HG02798 (cell line): ENCODE results near the gene GSE1.
A peak's percentile ranks its signal among the peaks of the same experiment; 100 is the strongest.

Experiments
- ATAC-seq: cut with Tn5 transposase; IDR thresholded peaks from one replicate; pipeline ENCODE4 v1.9.1; 2021; ENCODE audit warnings: mild to moderate bottlenecking; ENCODE audit not compliant: unreplicated experiment, poor library complexity

The GSE1 gene

DNA sequence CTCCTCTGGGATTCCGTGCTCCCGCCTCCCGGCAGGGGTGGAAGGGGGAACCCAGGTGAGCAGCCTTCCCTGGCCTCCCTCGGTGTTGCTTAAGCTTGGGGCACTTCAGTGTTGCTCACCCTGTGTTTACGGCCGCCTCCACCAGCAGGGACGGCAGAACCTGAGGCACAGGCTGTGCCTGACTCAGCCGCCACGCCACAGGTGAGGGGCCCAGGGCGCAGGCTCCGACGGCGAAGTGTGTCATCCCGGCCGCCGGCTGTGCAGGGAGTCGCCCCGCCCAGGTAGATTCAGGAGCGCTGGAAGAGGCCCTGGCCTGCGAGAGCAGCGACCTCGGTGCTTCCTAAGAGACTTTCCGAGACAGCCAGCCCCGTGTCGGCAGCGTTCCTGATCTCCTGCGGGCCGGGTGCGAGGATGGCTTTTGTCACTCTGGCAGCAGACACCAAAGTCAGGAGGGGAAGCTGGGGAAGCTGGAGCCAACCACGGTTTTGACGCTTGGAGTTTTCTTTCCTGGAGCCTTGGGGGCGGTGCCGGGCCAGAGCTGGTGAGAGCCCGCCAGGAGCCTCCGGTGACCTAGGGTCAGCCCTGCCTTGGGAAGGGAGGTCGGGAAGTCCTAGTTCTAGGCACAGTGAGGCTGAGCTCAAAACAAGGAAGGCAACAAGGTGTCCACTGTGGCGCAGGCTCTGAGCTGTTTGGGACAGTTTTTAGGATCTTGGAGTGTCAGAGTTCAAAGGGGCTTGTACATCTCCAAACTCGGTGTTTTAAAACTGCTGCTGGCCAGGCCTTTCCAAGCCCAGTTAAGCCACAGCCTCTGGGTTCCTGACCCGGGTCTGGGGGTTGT lies 2.1 kb downstream of the GSE1 start:
- no peak for ATAC-seq

DNA sequence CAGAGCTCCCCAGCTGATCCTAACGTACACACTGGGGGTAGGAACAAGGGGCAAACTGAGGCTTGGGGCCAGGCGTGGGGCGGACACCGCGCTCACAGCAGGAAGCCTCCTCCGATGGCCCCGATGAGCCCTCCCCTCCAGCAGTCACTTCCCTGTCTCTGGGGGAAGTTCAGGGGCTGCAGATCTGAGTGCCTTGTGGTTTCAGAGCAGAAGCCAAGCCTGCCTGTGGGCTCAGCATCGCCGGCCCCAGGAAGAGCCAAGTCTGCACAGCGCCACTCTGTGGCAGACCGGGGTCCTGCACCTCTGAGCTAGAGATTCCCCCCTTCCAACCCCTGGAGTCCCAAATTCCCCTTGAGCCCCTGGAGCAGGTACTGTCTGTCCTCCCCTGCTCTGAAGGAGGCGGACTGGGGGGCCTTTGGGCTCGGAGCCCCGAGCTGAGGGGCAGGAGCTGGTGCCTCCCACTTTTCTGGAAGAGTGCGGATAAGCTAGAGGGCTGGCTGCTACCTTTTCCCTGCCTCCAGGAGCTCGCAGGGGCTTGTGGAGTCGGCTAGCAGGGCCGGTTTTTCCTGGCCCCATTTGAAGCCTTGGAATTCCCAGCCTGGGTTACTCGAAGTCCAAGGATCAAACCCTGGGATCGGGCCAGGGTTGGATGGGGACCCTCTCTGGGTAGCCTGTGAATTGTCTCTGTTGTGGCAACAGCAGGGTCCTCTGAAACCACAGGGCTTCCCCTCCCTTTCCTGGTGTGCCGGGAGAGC lies 2.9 kb downstream of the GSE1 start:
- ATAC-seq, result peak; percentile 29

DNA sequence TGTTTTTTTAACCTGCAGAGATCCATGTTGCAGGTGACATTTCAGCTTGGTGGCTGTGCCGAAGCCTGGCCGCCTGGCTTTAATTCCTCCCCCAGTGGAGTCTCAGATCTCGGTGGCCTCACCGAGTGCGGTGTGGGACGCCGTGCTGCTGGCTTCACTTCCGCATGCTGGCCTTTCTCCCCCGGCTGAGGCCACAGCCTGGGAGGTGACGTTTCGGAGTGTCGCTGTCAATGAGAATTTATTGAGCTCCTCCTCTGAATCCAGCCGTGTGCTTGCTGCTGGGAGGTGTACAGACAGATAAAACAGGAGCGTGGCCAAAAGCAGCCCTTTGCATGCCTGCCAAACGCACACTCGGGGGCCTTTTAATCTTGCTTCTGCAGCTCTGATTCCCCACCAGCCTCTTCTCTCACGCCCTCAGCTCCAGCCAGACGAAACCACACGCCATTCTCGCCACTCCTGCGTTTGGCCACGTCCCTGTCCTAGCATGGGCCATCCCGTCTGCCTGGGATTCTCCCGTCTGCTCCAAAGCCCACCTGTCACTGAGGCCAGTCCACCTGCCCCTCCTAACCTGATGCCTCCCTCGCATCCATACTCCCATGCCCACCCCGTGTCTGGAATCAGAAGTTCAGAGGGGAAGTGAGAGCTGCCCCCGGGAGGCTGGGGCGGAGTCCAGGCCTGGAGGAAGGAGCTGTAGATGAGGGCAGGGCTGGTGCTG lies 3.6 kb downstream of the GSE1 start:
- peak; percentile 38 for ATAC-seq

DNA sequence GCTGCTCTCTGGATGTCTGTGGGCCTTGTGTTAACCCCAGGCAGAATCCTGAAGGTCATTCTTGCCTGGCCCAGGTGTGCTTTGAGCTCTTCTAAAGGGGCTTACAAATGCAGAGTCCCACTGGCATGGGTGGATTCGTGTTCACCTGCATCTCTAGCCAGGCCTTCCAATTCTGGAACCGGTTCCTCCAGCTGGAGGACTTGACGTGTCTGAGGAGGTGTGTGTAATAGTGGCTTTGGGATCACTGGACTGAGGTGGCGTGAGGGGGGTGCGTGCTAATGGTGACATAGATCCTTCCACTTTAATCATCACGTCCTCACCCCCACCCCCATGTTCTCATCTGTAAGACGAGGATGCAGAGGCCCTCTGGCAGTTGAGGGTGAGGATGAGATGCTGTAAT lies 4.8 kb downstream of the GSE1 start:
- ATAC-seq, result no peak

DNA sequence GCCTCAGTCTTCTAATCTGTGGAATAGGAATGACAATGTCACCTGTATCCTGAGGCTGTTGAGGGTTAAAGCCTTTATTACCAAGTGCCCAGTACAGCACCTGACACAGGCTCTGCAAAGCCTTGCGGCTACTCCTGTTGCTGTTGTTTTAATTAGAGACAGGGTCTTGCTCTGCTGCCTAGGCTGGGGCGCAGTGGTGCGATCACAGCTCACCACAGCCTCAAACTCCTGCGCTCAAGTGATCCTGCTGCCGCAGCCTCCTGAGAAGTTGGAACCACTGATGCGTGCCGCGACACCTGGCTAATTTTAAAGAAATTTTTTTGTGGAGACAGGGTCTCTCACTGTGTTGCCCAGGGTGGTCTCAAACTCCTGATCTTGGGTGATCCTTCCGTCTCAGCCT lies 5.4 kb downstream of the GSE1 start:
- no peak for ATAC-seq

DNA sequence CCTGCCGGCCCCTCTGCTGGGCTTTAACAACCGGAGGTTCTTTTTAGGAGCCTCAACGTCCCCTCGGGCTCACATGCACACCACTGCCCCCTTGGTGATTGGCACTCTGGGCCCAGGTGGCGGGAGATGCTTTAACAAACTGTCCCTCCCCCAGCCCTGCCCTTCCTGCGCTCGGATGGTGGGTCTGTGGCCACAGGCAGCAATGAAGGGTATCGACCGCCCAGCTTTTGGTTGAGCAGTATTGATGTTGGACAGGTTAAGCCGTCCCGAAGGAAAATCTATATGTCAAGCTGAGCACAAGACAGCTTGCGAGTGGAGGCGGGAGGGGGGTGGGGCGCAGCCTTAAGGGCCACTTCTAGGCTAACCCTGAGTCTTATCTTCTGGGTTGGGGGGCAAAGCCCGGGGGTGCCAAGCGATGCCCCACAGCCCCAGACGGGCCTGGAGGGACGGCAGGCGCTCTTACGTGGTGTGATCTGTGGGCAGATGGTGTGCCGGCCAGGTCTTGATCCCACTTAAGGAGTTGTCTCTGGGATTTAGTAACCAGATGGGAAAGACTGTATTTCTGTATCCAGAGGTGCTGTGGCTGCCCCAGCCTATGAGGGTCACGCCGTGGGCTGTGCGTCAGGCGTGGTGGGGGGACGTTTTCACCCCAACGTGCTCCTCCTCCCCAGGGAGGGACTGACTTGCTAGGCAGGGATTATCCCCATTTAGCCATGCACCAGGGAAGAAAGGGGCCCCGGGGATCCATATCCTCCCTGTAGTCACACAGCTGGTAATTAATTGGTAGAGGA lies 6.2 kb downstream of the GSE1 start:
- ATAC-seq, result no peak

DNA sequence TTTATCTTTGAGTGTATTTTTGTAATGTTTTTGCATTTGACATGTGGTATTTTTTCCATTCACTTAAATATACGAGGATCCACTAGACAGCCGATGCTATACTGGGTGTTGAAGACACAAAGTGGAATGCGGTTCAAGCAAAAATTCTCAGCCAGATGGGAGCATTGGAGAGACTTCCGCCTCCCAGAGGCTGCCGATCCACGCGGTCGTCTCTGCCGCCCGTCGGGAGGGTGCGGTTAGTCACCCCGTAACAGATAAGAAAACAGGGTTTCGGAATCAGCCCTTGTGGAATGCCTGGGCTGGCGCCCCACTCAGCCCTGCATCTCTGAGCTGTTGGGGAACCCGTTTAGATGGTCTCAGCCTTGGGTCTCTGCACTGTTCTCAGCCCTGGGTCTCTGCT lies 7.3 kb downstream of the GSE1 start:
- ATAC-seq, result no peak

DNA sequence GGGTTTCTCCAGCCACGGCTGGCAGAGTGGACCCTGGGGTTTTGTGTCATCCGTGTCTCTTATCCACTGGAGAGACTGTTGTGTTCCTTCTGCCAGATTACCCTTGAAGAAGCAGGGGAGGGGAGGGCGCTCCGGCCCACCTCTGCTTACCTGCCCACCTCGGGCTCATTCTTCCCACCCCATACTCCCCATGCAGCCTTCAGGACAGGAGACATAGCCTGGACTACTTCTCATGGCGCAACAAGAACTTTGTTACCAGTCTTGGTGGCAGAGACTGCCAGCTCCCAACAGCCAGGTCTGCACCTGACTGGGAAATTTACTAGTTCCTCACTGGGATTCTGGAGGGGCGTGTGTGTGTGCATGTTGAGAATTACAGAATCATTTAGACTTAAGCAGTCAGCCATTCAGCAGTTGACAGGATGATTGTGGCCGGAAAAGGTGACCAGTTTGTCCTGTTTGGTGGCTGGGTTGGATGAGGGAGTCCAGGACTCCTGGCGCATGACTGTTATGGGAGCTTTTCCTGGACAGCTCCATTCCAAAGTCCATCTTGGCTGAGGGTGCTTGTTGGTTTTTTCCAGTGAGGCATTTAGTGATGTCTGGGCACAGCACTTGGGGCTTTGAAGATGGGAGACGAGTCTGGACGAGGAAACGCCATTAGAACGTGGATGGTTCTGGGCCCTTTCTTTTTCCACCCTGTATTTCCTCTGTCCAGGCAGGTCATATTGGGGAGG lies 8.7 kb downstream of the GSE1 start:
- no peak for ATAC-seq

DNA sequence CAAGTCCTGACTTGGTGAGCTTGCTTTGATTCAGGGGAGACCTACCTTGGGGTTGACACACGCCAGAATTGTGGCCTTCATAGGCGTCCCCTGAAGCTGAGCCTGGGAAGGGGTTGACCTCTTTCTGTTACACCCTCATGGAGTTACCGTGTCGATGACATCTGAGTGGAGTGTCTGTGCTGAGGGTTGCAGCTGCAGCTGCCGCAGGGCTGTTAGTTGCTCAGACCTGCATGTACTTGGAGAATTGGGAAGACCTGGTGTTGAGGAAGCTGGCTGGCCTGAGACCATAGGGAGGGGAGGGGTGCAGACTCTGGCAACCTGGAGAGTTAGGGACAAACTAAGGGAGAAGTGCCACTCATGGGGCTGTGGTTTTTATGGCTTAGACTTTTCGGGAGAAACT lies 9.6 kb downstream of the GSE1 start:
- ATAC-seq, result no peak

DNA sequence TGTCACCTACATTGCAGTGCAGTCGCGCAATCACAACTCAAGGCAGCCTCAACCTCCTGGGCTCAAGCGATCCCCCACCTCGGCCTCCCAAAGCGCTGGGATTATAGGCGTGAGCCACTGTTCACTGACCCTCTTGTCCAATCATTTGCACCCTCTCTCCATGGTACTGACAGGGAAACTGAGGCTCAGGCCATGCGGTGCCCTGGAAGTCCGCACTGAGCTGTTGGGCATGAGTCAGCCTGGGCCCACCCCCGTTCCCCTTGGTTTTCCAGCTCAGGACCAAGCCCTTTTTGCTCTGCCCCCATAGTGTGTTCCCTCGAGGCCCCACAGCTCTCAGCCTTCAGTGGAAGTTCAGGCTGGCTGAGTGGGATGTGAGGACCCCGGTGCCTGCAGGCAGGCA lies 10.1 kb downstream of the GSE1 start:
- no peak for ATAC-seq

DNA sequence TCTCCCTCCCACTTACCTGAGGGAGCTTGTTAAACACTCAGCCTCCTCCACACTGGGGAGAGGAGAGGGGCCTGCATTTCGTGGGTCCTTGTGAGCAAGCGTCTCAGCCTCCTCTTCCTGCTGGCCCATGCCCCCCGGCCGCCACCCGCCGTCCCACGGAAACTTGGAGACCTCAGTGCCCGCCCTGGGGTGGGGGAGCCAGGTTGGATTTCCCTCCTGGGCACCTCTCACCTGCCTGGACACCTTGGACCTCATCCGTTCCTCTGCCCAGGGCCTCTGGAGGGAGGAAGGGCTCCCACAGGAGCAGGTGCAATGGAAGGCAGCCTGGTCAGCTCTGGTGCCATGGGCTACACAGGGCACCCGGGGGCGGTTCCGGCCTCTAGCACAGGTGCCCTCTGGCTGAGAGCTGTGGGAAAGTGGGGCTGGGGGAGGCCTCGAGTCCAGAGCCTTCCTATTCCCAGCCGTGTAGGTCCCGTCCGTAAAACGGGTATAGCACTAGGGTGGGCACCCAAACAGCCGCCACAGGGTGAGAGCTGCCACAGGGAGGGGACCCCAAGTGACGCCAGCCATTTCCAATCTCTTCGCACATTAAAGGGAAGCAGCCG lies 11.0 kb downstream of the GSE1 start:
- ATAC-seq, result no peak

DNA sequence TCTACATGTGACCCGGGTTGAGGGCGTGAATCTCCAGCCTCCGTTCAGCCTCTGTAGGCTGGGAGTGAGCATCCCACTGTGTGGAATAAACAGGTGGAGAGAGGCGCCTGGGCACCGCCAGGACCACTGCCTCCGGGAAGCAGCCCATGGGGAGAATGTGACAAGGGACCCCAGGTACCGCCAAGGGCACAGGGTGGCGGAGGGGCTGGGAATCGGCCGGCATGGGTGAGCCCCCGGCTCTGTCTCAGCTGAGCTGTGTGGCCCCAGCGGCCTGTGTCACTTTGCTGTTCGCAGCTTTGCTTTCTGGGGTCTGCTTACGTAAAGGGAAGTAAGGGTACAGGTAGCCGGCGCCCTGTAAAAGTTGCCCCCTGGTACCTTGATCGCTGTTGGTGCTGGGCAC lies 11.5 kb downstream of the GSE1 start:
- ATAC-seq, result no peak

DNA sequence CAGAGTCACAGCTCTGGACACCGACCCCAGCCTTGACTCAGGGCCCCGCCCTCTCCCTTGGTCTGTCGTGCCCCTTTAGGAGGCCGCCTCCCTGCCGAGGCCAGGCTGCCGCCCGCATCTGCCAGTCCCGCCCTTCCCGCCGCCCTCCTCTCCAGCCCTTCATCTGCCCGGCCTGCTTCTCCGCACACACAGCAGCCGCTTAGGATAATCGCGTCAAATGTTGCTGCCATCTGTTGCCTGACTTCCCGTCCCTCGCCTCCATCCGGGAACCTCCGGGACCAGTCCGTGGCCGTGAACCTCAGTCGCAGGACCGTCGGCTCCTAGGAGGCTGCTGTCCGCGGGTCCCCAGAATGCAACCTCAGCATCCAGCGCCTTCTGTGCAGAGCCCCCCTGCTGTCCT lies 11.9 kb downstream of the GSE1 start:
- no peak for ATAC-seq

DNA sequence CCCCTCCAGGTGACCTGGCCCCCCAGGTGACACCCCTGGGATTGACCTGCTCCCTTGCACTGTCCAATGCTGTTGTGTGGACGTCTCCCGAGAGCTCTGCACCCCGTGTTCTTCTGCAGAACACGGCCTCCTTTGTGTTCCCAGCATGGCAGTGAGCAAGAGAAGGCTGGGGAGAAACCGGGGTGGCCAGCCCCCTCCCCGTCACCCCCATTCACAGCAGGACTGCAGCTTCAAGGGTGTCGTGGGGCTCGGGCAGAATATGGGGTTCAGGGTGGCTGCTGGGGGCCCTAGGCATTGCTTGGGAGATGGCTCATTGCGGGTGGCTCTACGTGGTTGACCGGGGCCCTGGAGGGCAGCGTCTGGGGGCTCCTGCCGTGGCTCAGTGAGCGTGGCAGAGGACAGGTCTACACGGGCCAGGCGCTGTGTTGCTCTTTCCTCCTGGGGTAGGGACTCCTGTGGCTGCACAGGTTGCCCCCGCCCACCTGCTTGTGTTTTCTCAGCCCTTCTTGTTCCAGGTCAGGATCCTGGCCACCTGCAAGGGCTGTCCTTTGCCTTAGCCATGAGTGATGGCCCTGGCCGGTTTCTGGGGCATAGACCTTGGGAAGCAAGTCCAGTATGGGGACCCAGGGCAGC lies 12.5 kb downstream of the GSE1 start:
- no peak for ATAC-seq

DNA sequence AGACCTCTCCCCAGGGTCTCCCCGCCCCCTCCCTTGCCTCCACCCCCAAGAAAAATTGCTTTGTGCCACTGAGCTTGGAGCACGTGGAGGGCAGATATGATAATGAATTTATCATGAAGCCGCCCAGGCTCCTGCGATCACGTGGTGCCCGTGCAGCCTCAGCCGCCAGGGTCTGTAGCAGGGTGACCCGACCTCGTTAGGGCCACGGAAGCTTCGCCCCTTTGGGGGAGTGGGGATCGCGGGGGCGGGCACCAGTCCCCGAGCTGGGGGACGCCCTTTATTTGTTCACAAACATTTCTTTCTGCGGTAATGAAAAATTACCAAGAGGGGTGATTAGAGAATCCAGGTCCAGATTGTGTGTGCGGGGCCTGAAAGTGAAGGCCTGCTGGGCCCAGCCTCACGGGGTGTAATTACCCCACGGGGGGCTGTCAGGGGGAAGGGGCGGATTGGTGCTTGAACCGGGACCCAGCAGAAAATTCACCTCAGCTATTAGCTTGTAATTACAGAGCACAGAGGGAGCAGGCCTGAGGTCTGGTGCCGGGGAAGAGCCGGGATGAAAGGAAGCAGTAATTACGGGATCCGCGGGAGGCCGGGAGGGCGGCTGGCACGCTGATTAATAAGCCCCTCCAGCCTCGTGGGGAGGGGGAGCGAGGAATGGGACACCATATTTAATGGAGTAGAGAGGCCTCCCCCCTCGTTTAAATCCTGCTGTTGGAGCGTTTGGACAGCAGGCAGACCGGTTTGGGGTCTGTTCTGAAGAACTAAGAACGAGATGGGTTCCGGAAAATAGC lies 13.3 kb downstream of the GSE1 start:
- ATAC-seq, result no peak

DNA sequence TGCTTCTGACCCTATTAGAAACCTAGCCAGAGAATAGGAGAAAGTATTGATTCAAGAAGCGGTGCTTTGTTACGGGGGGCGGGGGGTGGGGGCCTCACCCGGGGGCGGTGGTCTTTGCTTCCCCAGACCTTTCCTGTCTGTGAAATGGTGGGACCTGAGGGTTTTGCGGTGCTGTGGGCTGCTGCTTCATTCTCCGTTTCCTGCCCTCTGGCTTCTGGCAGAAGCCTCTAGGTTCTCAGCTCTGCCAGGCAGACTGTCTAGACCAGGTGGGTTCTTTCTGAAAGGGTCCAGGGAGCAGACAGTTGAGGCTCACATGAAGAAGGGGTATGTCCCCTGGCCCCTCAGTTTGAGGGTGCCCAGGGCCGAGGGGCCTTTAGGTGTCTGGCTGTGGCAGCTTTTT lies 14.0 kb downstream of the GSE1 start:
- no peak for ATAC-seq

DNA sequence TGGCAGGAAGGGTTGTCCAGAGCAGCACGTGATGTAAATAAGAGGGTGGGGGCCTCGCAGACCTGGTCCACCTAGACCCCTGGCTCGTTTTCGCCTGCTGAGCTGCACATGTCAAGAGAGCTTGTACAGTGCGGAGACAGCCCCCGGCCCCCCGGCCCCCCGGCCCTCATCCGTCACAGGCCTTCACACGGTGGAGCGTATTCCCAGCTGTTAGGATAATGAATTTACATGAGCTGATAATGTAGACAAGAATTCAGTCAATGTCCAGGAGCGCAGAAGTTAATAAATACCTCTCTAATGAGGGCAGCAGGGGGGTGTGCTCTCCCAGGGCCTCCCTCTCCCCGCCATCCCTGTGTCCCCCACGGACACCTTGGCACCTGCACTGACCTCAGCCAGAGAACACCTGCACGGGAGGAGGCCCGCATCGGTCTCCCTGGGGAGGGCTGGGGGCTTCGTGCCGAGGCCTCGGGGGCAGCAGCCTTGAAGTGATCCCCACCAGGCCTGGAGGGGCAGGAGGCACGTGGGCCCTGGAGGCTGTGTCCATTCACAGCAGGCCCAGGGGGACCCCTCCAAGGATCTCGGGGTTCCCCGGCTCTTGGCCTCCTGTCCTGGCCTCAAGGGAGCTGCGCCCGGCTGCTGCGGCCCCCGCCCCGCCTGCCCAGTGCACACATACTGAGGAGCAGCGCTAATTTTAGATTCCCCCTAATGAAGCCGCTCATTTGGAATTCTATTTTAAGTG lies 14.6 kb downstream of the GSE1 start:
- no peak for ATAC-seq

DNA sequence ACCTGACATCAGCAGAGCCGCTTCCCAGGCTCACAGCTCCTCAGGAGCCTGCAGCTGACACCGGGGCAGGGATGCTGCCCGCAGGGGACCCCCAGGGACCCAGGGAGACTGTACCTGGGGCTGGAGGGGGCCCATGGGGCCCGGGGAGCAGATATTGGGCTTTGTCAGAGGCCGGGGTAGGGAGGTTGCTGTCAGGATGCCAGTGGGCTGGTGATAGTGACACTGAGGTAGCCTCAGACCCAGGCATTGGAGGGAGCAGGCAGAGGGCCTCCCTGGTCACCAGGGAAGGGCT lies 15.1 kb downstream of the GSE1 start:
- no peak for ATAC-seq
